ENCODE results near the gene B4GALT5. TPM values are rescaled to one million over a fixed set of nuclear protein-coding genes. Genes with fewer than 3 reads are reported as not detected.
A peak's percentile ranks its signal among the peaks of the same experiment; 100 is the strongest.

B4GALT5 gene
- total RNA-seq, 2 experiments from 2014 or later, result 18.6 to 19.0 TPM

- no peak for DNase-seq
- Mint-ChIP-seq H3K4me1 (ENCODE audit: low read depth) (peaks cover 17% of the 10 kb centered on the region), H3K9me3 (no peaks in the 10 kb centered on the region), H3K27me3 (ENCODE audit: low read depth) (no peaks in the 10 kb centered on the region), H3K27ac (no peak overlapping the region), H3K36me3 (ENCODE audit: low read depth) (no peaks in the 10 kb centered on the region), H3K4me3 (no peak overlapping the region)
- intact Hi-C loops (cut with micrococcal nuclease), result no loop called here
- CTCF ChIA-PET, result interaction anchor here (0.5 kb wide), 1 partner anchor 278 kb away, joined by 5 read pairs; no protein-coding TSS in a partner anchor
These were observed 113.9 kb downstream of the B4GALT5 start for GRCh38 chr20:49599746-49600113.

GRCh38 chr20:49597825-49598395, 115.8 kb downstream of the B4GALT5 start:
- H3K9me3 Mint-ChIP-seq, result no peaks in the 10 kb centered on the region
- peaks cover 33% of the 10 kb centered on the region for H3K4me1 Mint-ChIP-seq (ENCODE audit: low read depth)
- H3K36me3 Mint-ChIP-seq (ENCODE audit: low read depth), result no peaks in the 10 kb centered on the region

DNA sequence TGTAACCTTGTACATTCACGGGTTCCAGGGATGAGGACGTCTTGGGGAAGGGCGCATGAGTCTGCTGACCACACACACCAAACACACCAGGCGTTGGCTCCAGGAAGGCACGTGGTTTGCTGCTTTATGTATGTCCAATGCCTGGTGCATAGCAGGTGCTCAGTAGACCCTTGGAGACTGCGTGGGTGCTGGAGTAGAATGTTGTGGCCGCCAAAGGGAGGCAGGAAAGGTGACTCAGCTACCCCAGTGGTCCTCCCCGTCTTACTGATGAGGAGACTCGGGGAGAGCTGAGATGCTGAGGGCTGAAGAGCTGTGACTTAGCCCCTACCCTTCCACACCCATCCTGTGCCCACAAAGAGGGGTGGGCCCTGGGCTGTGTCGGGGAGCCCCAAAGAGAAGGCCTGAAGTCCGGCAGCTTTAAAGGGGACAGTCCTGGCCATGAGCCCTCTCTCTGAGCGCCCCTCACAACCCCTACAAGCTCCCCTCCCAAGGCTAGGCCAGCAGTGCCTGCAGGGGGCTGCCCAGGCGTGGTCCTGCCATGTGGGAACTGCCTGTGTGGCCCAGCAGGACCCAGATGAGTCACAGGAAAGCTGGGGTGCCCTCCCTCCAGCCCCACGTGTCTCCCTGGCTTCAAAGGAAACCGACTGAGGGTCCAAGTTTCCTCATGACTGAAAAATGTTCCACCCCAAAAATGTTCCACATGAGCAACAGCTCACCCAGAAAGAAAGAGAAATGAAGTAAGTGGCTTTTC, 117.7 kb downstream of the B4GALT5 start:
- CTCF ChIA-PET, result interaction anchor here (1.3 to 4.0 kb wide), 3 partner anchors 13 to 54 kb away, joined by 3 to 20 read pairs (median 7); no protein-coding TSS in a partner anchor
- H3K4me1 Mint-ChIP-seq (ENCODE audit: low read depth), result peaks cover 40% of the 10 kb centered on the region
- intact Hi-C loops (cut with micrococcal nuclease), result no loop called here
- peak; percentile 55 for DNase-seq
- H3K9me3 Mint-ChIP-seq, result no peaks in the 10 kb centered on the region
- H3K27ac Mint-ChIP-seq, result peak overlapping the region; percentile 63
- H3K4me3 Mint-ChIP-seq, result no peak overlapping the region
- H3K36me3 Mint-ChIP-seq (ENCODE audit: low read depth), result no peaks in the 10 kb centered on the region
- H3K27me3 Mint-ChIP-seq (ENCODE audit: low read depth), result no peaks in the 10 kb centered on the region

More at GRCh38 chr20:49597825-49598395, 115.8 kb downstream of the B4GALT5 start:
- Mint-ChIP-seq H3K4me3 (no peak overlapping the region), H3K27ac (no peak overlapping the region), H3K27me3 (ENCODE audit: low read depth) (no peaks in the 10 kb centered on the region)
- DNase-seq, result no peak
- CTCF ChIA-PET, result interaction anchor here (0.8 to 4.0 kb wide), 2 partner anchors 11 to 13 kb away, joined by 4 to 20 read pairs; no protein-coding TSS in a partner anchor
- intact Hi-C loops (cut with micrococcal nuclease), result no loop called here

DNA sequence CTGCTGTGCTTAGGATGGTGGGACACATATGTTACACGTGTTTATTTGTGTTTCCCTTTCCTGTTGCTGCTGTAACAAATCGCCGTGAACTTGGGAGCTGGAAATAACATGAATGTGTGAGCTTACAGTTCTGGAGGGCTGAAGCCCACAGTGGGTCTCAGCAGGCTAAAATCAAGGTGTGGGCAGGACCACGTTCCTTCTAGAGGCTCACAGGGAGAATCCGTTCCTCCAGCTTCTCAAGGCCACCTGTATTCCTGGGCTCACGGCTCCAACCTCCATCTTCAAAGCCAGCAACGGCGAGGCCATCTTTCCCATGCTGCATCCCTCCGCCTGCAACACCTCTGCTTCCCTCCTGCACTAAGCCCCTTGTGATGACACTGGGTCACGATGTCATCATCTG, 118.3 kb downstream of the B4GALT5 start:
- Mint-ChIP-seq H3K27me3 (ENCODE audit: low read depth) (no peaks in the 10 kb centered on the region), H3K27ac (peak overlapping the region; percentile 63), H3K36me3 (ENCODE audit: low read depth) (no peaks in the 10 kb centered on the region), H3K4me1 (ENCODE audit: low read depth) (peaks cover 42% of the 10 kb centered on the region), H3K4me3 (no peak overlapping the region), H3K9me3 (no peaks in the 10 kb centered on the region)
- no peak for DNase-seq
- intact Hi-C loops (cut with micrococcal nuclease), result no loop called here
- CTCF ChIA-PET, result interaction anchor here (1.3 to 4.0 kb wide), 2 partner anchors 13 to 52 kb away, joined by 3 to 20 read pairs; no protein-coding TSS in a partner anchor

- no peaks in the 10 kb centered on the region for H3K36me3 Mint-ChIP-seq (ENCODE audit: low read depth)
- peak overlapping the region; percentile 15 for H3K27ac Mint-ChIP-seq
- intact Hi-C loops (cut with micrococcal nuclease), result no loop called here
- no peaks in the 10 kb centered on the region for H3K27me3 Mint-ChIP-seq (ENCODE audit: low read depth)
- H3K9me3 Mint-ChIP-seq, result no peaks in the 10 kb centered on the region
- no peak overlapping the region for H3K4me3 Mint-ChIP-seq
- DNase-seq, result no peak
- peaks cover 42% of the 10 kb centered on the region for H3K4me1 Mint-ChIP-seq (ENCODE audit: low read depth)
- CTCF ChIA-PET, result interaction anchor here (1.3 to 4.0 kb wide), 2 partner anchors 14 to 51 kb away, joined by 3 to 20 read pairs; no protein-coding TSS in a partner anchor
These were observed 118.8 kb downstream of the B4GALT5 start for GRCh38 chr20:49594931-49595315.

- Mint-ChIP-seq H3K27me3 (ENCODE audit: low read depth) (no peaks in the 10 kb centered on the region), H3K4me1 (ENCODE audit: low read depth) (peaks cover 42% of the 10 kb centered on the region), H3K9me3 (no peaks in the 10 kb centered on the region), H3K36me3 (ENCODE audit: low read depth) (no peaks in the 10 kb centered on the region), H3K27ac (peak overlapping the region; percentile 65), H3K4me3 (peak overlapping the region; percentile 10)
- CTCF ChIA-PET, result interaction anchor here (0.5 to 4.0 kb wide), 2 partner anchors 14 to 476 kb away, joined by 4 to 20 read pairs; no protein-coding TSS in a partner anchor
- DNase-seq, result peak; percentile 72
- intact Hi-C loops (cut with micrococcal nuclease), result no loop called here
These were observed 119.3 kb downstream of the B4GALT5 start for GRCh38 chr20:49594143-49594930.

DNA sequence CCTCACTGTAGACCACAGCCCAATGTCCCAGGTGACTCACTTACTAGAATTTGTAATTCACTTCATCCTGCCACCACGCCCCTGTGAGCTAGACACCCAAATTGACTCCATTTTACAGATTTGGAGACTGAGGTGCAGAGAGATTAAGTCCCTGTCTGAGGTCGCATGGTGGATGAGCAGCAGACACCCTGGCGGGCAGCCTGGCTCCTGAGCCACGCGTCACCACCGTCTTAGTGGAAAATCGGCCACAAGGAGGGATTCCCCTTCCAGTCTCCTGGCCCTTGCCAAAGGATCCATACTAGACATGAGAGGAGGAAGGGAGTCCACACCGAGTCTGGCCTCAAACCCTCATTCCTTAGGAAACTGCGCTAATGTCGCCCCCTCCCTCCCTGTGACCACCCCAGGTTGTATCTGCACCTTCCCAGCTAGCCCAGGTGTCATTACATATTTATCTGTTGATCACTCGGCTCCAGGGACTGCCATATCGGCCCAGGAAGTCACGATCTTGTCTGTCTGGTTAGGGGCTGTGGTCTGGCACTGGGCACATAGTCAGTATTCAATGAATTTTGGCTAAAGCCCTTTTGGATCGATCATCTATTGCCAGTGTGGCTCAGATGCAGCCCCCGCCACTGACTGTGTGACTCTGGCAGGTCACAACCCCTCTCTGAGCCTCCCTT, 120.1 kb downstream of the B4GALT5 start:
- H3K4me3 Mint-ChIP-seq, result no peak overlapping the region
- intact Hi-C loops (cut with micrococcal nuclease), result no loop called here
- CTCF ChIA-PET, result no interaction called here
- DNase-seq, result no peak
- H3K4me1 Mint-ChIP-seq (ENCODE audit: low read depth), result peaks cover 42% of the 10 kb centered on the region
- no peaks in the 10 kb centered on the region for H3K9me3 Mint-ChIP-seq
- H3K36me3 Mint-ChIP-seq (ENCODE audit: low read depth), result no peaks in the 10 kb centered on the region
- peak overlapping the region; percentile 65 for H3K27ac Mint-ChIP-seq
- H3K27me3 Mint-ChIP-seq (ENCODE audit: low read depth), result no peaks in the 10 kb centered on the region

DNA sequence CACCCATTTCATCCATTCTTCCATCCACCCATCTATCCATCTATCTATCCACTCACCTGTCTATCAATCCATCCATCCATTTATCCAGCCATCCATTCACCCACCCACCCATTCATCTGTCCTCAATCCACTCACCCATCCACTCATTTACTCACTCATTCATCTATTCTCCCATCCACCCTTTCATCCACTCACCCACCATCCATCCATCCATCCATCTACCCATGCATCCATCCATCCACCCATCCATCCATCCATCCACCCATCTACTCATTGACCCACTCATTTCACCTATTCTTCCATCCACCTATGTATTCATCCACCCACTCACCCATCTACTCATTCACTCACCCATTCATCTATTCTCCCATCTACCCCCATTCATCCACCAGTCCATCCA, 121.6 kb downstream of the B4GALT5 start:
- intact Hi-C loops (cut with micrococcal nuclease), result no loop called here
- H3K9me3 Mint-ChIP-seq, result no peaks in the 10 kb centered on the region
- H3K27ac Mint-ChIP-seq, result no peak overlapping the region
- H3K36me3 Mint-ChIP-seq (ENCODE audit: low read depth), result no peaks in the 10 kb centered on the region
- CTCF ChIA-PET, result interaction anchor here (2.4 kb wide), 1 partner anchor 50 kb away, joined by 8 read pairs; no protein-coding TSS in a partner anchor
- DNase-seq, result no peak
- no peaks in the 10 kb centered on the region for H3K27me3 Mint-ChIP-seq (ENCODE audit: low read depth)
- no peak overlapping the region for H3K4me3 Mint-ChIP-seq
- peaks cover 39% of the 10 kb centered on the region for H3K4me1 Mint-ChIP-seq (ENCODE audit: low read depth)

DNA sequence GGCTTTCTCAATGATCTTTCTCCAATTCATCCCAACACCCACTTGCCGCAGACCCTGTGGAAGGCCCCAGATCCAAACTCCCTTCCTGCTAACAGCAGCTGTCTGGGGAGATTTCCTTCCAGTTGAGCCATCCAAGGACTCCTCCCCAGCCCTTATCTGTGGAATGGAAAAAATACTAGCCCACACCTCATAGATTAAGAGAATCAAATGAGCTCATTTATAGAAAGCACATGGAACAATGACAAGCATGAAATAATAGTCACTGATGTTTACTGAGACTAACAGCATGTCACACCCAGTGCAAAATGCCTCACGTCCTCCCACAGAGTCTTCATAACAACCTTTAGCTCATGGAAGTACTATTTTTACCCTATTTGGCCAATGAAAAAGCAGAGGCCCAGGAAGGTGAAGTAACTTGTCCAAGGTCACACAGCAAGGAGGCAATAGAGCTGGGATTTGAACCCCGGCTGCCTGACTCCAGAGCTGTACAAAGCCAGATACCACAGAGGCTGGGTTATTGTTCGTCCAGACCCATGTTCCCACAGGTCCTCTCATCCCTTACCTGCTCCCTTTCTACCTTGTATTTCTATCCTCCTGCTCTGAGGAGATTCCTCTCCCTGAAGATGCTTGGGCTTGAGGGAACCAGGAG, 122.3 kb downstream of the B4GALT5 start:
- Mint-ChIP-seq H3K4me3 (no peak overlapping the region), H3K4me1 (ENCODE audit: low read depth) (peaks cover 37% of the 10 kb centered on the region), H3K27ac (peak overlapping the region; percentile 75), H3K27me3 (ENCODE audit: low read depth) (no peaks in the 10 kb centered on the region), H3K9me3 (no peaks in the 10 kb centered on the region), H3K36me3 (ENCODE audit: low read depth) (no peaks in the 10 kb centered on the region)
- CTCF ChIA-PET, result interaction anchor here (2.4 kb wide), 1 partner anchor 50 kb away, joined by 8 read pairs; no protein-coding TSS in a partner anchor
- DNase-seq, result no peak
- intact Hi-C loops (cut with micrococcal nuclease), result no loop called here

GRCh38 chr20:49590163-49591017, 123.3 kb downstream of the B4GALT5 start:
- DNase-seq, result no peak
- Mint-ChIP-seq H3K36me3 (ENCODE audit: low read depth) (no peaks in the 10 kb centered on the region), H3K27ac (peak overlapping the region; percentile 62), H3K4me1 (ENCODE audit: low read depth) (peaks cover 31% of the 10 kb centered on the region), H3K4me3 (no peak overlapping the region), H3K9me3 (no peaks in the 10 kb centered on the region), H3K27me3 (ENCODE audit: low read depth) (no peaks in the 10 kb centered on the region)
- CTCF ChIA-PET, result interaction anchor here (0.7 to 2.4 kb wide), 2 partner anchors 19 to 49 kb away, joined by 3 to 8 read pairs; no protein-coding TSS in a partner anchor
- intact Hi-C loops (cut with micrococcal nuclease), result no loop called here

GRCh38 chr20:49589747-49590146, 123.9 kb downstream of the B4GALT5 start:
- no peak for DNase-seq
- CTCF ChIA-PET, result interaction anchor here (0.7 to 2.4 kb wide), 2 partner anchors 20 to 48 kb away, joined by 3 to 8 read pairs; no protein-coding TSS in a partner anchor
- Mint-ChIP-seq H3K27ac (no peak overlapping the region), H3K9me3 (no peaks in the 10 kb centered on the region), H3K36me3 (ENCODE audit: low read depth) (no peaks in the 10 kb centered on the region), H3K27me3 (ENCODE audit: low read depth) (peaks cover 3% of the 10 kb centered on the region), H3K4me3 (no peak overlapping the region), H3K4me1 (ENCODE audit: low read depth) (peaks cover 26% of the 10 kb centered on the region)
- intact Hi-C loops (cut with micrococcal nuclease), result no loop called here

Measured in activated naive CD4-positive, alpha-beta T cell treated with anti-CD3 and anti-CD28 coated beads for 36 hours (primary cell).